Right kidney (tissue), 1 donor: Measurements from ENCODE around the gene TMEM62.

Source experiments
- DNase-seq: peaks from one replicate; pipeline ENCODE4 v3.0.0-alpha.2; 2016

The TMEM62 gene

GRCh38 chr15:43229977-43230376 is 96.6 kb downstream of the TMEM62 start:
- DNase-seq = no peak

GRCh38 chr15:43230640-43231115 is 97.3 kb downstream of the TMEM62 start:
- no peak for DNase-seq

- DNase-seq = no peak
Observed at GRCh38 chr15:43232289-43232874, 99.0 kb downstream of the TMEM62 start.
